Measurements from ENCODE around the gene ATP2B2. TPM values are rescaled to one million over a fixed set of nuclear protein-coding genes. Genes with fewer than 3 reads are reported as not detected.
A peak's percentile ranks its signal among the peaks of the same experiment; 100 is the strongest.

ATP2B2 gene
- total RNA-seq, 4 donors from 2014 or later, result 0.31 to 2.9 (median 1.8) TPM

DNA sequence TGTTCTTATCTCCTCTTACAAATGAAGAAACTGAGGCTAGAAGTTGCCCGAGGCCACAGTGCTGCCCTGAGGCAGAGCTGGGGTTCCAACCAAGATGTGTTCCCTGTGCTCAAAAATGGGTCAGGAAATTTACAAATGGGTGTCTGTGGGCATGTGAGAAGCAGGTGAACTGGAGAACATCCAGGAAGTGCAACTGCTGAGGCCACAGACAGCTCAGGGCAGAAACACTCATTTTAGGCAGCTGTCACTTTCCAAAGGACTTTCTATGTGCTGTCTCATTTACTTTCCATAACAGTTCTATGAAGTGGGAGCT is 47.2 kb upstream of the ATP2B2 start:
- peak; percentile 15 to 32 for ATAC-seq
- H3K9me3 ChIP-seq, result no peaks in the 10 kb centered on the region
- no peaks in the 10 kb centered on the region for H3K27me3 ChIP-seq
- in situ Hi-C loops (cut with MboI; ENCODE audit: low sequenced_read_pairs in 4 of 4), result no loop called here
- H3K4me1 ChIP-seq, result peaks cover 41% of the 10 kb centered on the region in 2 donors
- TF ChIP-seq, protein P1, sequence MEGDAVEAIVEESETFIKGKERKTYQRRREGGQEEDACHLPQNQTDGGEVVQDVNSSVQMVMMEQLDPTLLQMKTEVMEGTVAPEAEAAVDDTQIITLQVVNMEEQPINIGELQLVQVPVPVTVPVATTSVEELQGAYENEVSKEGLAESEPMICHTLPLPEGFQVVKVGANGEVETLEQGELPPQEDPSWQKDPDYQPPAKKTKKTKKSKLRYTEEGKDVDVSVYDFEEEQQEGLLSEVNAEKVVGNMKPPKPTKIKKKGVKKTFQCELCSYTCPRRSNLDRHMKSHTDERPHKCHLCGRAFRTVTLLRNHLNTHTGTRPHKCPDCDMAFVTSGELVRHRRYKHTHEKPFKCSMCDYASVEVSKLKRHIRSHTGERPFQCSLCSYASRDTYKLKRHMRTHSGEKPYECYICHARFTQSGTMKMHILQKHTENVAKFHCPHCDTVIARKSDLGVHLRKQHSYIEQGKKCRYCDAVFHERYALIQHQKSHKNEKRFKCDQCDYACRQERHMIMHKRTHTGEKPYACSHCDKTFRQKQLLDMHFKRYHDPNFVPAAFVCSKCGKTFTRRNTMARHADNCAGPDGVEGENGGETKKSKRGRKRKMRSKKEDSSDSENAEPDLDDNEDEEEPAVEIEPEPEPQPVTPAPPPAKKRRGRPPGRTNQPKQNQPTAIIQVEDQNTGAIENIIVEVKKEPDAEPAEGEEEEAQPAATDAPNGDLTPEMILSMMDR (IDR thresholded peaks at IDR 0.05 in 4 of 5, conservative IDR thresholded peaks at IDR 0.05 in 1 of 5), result no peak
- no peak for TF ChIP-seq POLR2A (IDR thresholded peaks at IDR 0.05)
- intact Hi-C loops (cut with DNase I; ENCODE audit: low total_unique reads), result loop anchor here (10.0 kb wide), 1 partner anchor 118 kb away; no protein-coding TSS in a partner anchor
- no peaks in the 10 kb centered on the region for H3K36me3 ChIP-seq
- H3K27ac ChIP-seq, result peak overlapping the region; percentile 2 to 74 (median 72)
- H3K4me3 ChIP-seq, result no peak overlapping the region
- DNase-seq, result no peak

DNA sequence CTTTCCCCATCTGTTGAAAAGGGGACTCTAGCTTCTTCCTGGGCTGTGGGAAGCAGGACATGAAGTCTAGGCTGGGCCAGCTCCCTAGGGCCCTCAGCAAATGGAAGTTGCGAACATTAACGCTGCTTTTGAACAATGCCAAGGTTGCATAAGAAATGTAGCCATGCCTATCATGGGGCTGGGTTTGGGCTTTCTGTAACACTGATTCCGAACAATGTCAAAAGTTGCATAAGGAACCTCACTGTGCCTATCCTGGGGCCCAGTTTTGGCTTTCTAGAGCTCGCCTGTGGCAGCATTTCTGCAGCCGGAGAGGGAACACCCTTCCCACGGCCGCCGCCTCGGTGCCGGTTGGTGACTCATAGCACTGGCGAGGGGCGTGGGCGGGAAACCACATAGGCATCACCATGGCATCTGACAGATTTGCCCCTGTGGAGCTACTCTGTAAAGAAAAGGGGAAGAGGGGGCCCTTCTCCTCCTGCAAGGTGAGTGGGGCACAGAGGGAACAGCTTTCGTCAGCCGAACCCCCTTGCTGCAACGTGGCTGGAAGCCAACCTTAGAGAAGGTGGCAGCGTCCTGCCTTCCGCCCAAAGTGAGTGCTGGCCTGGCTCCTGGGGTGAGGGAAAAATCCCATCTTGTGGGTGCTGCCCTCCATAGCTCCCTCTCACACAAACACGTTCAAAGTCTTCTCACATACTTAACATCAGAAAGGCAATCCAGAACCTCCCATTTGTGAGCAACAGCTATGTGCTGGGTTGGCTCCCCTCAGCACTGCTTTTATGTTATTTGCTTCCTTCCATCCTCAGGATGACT is 46.6 kb upstream of the ATP2B2 start:
- Histone ChIP-seq H3K36me3 (no peaks in the 10 kb centered on the region), H3K4me1 (peaks cover 36% of the 10 kb centered on the region in 2 donors), H3K4me3 (no peak overlapping the region), H3K27ac (peak overlapping the region; percentile 2 to 74 (median 72)), H3K9me3 (no peaks in the 10 kb centered on the region), H3K27me3 (no peaks in the 10 kb centered on the region)
- TF ChIP-seq POLR2A (IDR thresholded peaks at IDR 0.05), result no peak
- TF ChIP-seq, protein P1 (IDR thresholded peaks at IDR 0.05 in 4 of 5, conservative IDR thresholded peaks at IDR 0.05 in 1 of 5), result no peak
- intact Hi-C loops (cut with DNase I; ENCODE audit: low total_unique reads), result loop anchor here (2.0 to 10.0 kb wide), 2 partner anchors 33 to 117 kb away; no protein-coding TSS in a partner anchor
- in situ Hi-C loops (cut with MboI; ENCODE audit: low sequenced_read_pairs in 4 of 4), result no loop called here
- ATAC-seq, result peak; percentile 21 to 45
- peak; percentile 25 to 47 for DNase-seq

DNA sequence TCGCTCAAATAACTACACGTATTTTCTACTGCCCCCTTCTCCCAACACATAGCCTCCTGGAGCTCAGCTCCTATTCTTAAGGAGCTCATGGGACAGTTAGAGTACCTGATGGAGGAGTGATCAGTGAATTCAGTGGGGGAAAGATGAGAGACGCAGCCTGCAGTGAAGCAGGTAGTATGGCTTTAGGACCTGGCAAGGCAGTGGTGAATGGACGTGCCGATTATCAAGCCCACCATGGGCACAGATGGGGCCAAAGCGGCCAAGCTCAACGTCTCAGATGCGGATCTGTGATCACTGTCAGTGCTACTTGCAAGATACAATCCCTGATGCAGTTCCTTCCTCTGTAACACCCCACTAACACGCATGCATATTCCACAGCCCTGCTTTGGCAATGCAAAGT is 45.8 kb upstream of the ATP2B2 start:
- no peak for TF ChIP-seq POLR2A (IDR thresholded peaks at IDR 0.05)
- TF ChIP-seq, protein P1 (IDR thresholded peaks at IDR 0.05 in 4 of 5, conservative IDR thresholded peaks at IDR 0.05 in 1 of 5), result no peak
- peak overlapping the region; percentile 72 to 76 (median 73) for H3K27ac ChIP-seq
- no peaks in the 10 kb centered on the region for H3K27me3 ChIP-seq
- H3K4me3 ChIP-seq, result no peak overlapping the region
- H3K9me3 ChIP-seq, result no peaks in the 10 kb centered on the region
- ATAC-seq (no peak), DNase-seq (no peak)
- intact Hi-C loops (cut with DNase I; ENCODE audit: low total_unique reads), result loop anchor here (2.0 to 10.0 kb wide), 2 partner anchors 32 to 116 kb away; no protein-coding TSS in a partner anchor
- no peaks in the 10 kb centered on the region for H3K36me3 ChIP-seq
- in situ Hi-C loops (cut with MboI; ENCODE audit: low sequenced_read_pairs in 4 of 4), result no loop called here
- H3K4me1 ChIP-seq, result peaks cover 33 to 34% of the 10 kb centered on the region in 2 donors

DNA sequence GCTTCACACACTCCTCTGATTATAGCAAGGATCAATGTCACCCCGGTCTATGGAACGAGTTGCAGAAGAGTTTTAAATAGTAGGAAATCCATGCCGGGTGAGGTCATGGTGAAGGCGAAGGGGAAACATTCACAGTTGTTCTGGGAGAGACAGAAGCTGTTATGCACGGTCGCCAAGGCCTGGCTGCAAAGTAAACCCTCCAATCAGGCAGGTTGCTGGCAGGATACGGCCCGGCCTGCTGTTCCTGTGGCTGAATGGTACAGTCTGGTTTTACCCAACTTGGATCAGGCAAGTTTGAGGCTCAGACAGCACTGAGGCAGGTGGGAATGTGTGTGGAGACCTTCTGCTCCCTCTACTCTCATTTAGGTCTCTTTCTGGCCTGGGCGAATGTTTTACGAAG is 45.3 kb upstream of the ATP2B2 start:
- intact Hi-C loops (cut with DNase I; ENCODE audit: low total_unique reads), result loop anchor here (2.0 to 10.0 kb wide), 2 partner anchors 32 to 116 kb away; no protein-coding TSS in a partner anchor
- H3K36me3 ChIP-seq, result no peaks in the 10 kb centered on the region
- H3K4me3 ChIP-seq, result no peak overlapping the region
- H3K27ac ChIP-seq, result peak overlapping the region; percentile 72 to 76 (median 73)
- in situ Hi-C loops (cut with MboI; ENCODE audit: low sequenced_read_pairs in 4 of 4), result no loop called here
- H3K27me3 ChIP-seq, result no peaks in the 10 kb centered on the region
- H3K9me3 ChIP-seq, result no peaks in the 10 kb centered on the region
- DNase-seq, result peak in 1 of 2 donors; percentile 65
- H3K4me1 ChIP-seq, result peaks cover 33 to 34% of the 10 kb centered on the region in 2 donors
- TF ChIP-seq POLR2A (IDR thresholded peaks at IDR 0.05), result no peak
- peak; percentile 80 to 85 for ATAC-seq

DNA sequence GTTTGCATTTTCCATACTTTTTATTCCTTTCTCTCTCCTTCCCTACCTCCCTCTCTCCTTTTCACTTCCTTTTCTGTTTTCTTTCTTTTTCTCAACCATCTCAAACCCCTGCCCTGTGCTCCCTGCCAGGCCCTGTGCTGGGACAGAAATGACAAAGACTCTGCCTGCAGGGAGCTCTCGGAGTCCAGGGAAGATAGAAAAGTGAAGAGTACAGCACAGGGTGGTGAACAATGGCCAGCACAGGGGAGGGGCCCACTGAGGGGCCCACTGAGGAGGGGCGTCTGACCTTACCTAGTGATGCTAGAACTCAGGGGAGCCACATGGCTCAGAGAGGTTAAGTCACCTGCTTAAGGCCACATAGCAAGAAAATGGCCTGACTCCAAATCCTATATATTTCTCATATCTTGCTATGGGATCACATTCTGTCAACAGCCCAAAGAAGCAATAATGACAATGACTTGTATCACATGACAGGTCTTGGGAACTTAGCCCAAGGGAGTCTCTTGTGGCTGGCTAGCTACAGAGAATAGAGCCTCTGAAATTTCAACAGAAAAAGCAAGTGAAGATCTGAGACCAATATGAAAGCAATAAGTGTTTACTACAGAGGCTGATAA is 44.3 kb upstream of the ATP2B2 start:
- ATAC-seq (no peak), DNase-seq (no peak)
- Histone ChIP-seq H3K4me1 (peaks cover 28 to 34% of the 10 kb centered on the region in 2 donors), H3K27me3 (no peaks in the 10 kb centered on the region), H3K4me3 (no peak overlapping the region), H3K36me3 (no peaks in the 10 kb centered on the region), H3K27ac (peak overlapping the region in 3 of 4 donors; percentile 72 to 76 (median 72)), H3K9me3 (no peaks in the 10 kb centered on the region)
- TF ChIP-seq, protein P1 (IDR thresholded peaks at IDR 0.05 in 4 of 5, conservative IDR thresholded peaks at IDR 0.05 in 1 of 5), result no peak
- no peak for TF ChIP-seq POLR2A (IDR thresholded peaks at IDR 0.05)
- in situ Hi-C loops (cut with MboI; ENCODE audit: low sequenced_read_pairs in 4 of 4) (no loop called here), intact Hi-C loops (cut with DNase I; ENCODE audit: low total_unique reads) (loop anchor here (2.0 to 10.0 kb wide), 2 partner anchors 31 to 115 kb away; no protein-coding TSS in a partner anchor)
